Bone marrow (tissue), 2 donors: ENCODE measurements around the gene C17orf113.
A peak's percentile ranks its signal among the peaks of the same experiment; 100 is the strongest.
"Not testable (repeated sequence)": the region's sequence is repeated elsewhere in the genome, so short reads cannot be mapped to it uniquely, and the experiment has no call there.

ENCODE experiments used
- DNase-seq, 2 donors: peaks; one replicate each; lab custom pipeline; 2025; lab: John Stamatoyannopoulos, UW

The C17orf113 gene

DNA sequence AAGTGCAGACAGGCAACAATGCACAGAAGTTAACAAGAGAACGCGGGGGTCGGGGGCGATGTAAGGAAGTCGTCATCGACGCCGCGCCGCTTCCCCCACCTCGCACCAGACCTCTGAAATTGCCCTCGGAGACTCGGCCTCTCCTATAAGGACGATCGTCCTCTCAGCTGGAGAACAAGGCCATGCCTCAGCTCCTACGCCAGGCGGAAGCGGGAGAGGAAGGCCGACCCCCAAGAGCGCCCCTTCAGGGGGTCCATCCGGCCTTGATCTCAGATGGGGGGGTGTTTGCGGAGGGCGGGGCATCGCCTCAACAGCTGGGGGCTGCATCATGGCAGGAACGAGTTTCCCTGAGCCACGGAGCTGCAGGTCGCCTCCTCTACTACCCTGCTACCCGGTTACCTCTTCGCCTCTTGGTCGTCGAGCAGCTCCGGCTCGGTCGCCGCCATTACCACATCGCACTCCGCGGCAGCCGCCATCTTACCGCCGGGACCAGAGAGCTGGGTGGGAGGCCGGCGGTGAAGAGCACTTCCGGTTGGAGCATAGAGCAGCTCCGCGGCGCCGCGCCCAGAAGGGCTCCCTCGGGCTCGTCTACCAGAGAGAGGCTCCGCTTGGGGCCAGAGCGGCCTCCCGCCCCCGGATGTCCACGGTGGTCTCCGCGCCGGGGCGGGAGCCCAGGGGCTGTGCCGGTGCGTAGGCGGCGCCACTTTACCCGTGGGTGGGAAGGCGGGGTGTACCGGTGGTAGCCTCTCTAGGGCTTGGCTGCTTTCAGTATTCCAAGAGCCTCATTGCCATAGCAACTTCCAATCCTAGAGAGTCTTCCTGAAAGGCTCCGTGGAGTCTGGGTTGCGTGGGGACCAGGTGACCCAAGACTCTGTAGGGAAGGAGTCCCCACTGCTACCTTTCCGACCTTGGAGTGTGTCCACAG lies 33.2 kb downstream of the C17orf113 start, which contains the start of gene DNAJC7:
Gene DNAJC7 (minus strand): TSS at position 499 of the 925 bp plus-strand sequence. CDS start 23 bp downstream, at position 476.
- DNase-seq: peak; percentile 66 to 84

DNA sequence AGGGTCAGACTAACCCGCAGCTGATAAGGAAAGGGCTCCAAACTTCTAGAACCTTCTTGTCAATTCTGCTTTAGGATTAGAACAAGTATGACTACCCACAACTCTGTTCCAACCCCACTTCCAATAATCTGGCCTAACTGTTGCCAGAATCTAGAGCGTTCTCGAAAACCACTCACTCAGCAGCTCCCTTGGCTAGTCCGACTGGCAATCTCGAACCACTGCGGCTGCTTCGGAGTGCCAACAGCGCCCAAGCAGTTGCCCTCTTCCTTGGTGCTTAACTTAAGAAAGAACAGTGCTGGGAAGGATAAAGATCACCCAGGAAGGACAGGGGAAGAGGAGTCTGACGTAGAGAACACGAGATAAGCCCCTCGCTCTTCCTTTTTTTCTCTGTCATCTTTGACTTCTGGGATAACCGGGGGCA lies 34.0 kb downstream of the C17orf113 start:
- DNase-seq: no peak

DNA sequence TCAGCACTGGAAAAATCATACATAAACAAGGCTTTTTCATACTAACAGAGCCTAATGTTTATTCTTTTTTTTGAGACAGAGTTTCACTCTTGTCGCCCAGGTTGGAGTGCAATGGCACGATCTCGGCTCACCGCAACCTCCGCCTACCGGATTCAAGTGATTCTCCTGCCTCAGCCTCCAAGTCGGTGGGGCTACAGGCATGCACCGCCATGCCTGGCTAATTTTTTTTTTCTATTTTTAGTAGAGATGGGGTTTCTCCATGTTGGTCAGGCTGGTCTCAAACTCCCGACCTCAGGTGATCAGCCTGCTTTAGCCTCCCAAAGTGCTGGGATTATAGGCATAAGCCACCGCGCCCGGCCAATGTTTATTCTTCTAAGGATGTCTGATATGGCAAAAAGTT lies 36.7 kb downstream of the C17orf113 start:
- DNase-seq: not testable (repeated sequence)

DNA sequence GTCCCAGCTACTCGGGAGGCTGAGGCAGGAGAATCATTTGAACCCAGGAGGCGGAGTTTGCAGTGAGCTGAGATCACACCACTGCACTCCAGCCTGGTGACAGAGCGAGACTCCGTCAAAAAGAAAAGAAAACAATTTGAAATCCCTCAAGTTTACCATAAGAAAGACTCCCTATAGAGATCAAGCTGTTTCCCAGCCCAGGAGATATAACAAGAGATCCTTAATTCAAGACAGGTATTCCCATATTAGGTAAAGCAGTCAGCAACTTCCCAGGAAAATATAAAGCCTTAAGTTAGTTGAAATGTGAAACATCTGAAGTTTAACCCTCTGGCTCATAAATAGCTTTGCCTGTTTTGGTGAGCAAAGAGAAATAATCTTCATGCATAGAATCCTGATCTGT lies 38.0 kb downstream of the C17orf113 start:
- not testable (repeated sequence) for DNase-seq

DNA sequence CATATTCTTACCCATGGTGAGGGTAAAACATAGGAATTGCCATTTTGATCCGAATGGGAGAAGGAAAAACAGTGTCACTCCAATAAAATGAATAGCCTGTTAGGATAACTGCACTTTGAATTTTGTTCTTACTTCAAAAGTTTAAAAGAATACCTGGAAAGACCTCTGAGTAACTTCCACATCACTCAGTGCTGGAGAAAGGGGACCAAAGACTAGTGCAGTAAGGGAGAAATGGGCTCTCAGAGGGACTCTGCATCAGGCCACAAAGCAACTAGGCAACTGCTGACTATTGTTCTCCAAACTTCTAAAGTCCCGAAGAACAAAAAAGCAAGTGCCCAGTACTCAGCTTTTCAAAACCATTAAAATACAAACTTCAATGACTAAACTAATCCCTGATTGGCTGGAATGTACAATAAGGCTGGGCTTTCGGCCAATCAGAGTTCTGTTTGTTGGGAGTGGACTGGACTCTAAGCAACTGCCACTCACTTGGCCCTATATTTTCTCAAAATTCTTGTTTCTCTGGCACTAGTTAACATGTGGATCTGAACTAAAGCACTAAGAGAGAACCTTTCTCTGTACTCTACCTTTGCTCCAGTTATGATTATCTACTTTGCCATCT lies 39.4 kb downstream of the C17orf113 start:
- no peak for DNase-seq

DNA sequence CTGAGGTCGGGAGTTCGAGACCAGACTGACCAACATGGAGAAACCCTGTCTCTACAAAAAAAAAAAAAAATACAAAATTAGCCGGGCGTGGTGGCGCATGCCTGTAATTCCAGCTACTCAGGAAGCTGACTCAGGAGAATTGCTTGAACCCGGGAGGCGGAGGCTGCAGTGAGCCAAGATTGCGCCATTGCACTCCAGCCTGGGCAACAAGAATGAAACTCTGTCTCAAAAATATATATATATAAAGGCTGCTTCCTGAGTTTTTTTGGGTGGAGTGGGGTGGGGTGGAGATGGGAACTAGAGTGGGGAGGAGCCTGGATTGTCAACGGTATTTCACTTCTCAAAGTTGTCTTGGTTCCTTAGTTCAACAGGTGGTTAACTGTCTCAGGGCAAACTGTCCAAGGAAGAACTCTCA lies 40.1 kb downstream of the C17orf113 start:
- peak in 1 of 2 donors; percentile 54 for DNase-seq

DNA sequence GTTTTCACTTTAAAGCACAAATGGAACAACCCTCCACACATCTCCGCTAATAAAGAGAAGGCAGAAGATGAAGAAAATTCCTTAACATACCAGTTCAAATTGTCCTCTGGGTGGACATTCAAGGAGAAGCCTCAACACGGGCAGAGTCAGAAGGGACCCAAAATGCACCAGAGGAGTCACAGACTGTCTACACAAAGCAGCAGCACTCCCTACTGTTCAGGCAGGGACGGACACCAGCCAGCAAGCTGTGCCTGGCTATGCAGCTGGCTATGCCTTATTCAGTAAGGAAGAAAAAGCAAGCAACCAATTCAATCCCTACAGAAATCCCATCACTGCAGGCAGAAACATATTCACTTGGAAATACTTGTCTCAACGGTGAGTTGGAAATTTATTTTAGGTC lies 41.2 kb downstream of the C17orf113 start:
- DNase-seq: no peak

DNA sequence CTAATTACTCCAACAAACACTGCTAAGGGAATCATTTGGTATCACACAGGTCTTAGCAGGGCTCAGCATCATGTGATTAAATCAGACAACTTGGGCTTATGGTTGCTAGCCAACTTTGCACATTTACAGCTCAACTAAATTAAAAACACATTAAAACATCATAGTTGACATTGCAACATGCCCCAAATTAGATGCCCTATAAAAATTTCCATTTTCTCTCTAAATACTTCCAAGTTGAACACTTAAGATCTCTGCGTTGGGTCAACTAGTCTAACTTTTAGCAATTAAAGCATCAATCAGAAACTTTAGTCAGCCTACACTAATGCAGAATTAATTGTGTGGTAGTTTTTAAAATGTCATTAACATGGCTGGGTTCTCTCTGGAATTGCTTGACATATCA lies 45.2 kb downstream of the C17orf113 start:
- DNase-seq: no peak

DNA sequence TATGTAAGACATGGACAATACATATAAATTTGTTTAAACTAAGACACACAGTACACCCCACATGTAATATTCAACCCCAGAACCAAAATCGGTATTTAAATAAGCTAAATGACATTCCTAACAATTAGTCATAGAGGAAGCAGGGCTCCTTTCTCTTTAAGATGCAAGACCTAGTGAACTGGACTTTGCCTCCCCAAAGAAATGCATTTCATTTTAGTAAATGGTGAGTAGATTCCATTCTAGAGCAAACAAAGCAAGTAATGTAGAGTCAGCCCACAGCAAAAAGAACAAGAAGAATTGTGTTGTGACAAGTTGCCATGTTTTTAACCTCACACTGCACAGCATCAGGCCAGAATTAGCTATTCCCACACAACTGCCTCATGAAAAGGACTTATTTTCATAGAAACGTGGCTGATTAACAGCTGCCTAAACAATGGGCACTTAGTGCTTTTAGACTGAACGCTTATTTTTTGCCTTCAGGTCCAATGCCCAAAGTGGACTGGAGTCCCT lies 47.6 kb downstream of the C17orf113 start:
- no peak for DNase-seq

DNA sequence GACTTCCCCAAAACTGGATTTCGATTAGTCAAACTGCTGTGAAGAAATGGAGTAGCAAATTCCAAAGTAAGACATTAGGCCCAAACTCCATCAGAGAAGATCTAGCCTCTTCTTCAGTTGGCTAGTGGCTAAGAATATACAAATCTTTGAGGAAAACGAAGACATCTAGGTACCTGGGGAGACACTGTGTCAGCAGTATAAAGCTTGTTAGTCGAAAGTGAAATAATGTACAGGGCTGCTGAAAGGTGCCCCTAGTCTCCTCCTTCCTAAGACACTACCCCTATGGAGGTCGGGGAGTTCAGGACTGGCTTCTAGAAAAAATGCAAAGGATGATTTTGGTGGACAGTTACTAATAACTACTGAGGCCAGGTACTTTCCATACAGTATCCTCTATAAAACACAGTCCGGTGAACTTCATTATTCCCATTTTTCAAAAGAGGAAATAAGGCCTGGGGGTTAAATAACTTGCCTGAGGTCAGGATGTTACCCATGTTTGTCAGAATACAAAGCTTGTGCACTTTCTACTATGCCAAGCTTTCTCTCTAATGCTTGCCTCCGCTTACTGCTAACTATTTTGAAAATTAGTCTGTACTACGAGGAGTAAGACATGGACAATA lies 48.1 kb downstream of the C17orf113 start:
- no peak for DNase-seq

DNA sequence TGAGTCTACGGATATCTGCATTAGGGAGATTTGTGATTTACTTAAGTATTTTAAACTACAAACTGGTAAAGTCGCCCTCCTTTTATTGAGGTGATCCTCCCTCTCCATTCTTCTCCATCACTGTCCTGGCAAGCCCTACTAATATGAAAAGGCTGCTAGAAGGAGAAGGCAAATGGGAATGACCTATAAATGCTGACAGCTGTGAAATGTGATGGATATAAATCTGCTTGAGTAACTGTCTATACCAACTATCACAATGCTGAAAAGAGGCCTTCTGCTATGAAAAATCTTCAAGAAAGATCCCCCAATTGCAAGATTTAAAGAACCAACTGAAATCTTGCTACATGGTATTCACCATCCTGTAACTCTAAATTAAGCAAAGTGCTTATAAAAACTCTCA lies 48.7 kb downstream of the C17orf113 start:
- no peak for DNase-seq

DNA sequence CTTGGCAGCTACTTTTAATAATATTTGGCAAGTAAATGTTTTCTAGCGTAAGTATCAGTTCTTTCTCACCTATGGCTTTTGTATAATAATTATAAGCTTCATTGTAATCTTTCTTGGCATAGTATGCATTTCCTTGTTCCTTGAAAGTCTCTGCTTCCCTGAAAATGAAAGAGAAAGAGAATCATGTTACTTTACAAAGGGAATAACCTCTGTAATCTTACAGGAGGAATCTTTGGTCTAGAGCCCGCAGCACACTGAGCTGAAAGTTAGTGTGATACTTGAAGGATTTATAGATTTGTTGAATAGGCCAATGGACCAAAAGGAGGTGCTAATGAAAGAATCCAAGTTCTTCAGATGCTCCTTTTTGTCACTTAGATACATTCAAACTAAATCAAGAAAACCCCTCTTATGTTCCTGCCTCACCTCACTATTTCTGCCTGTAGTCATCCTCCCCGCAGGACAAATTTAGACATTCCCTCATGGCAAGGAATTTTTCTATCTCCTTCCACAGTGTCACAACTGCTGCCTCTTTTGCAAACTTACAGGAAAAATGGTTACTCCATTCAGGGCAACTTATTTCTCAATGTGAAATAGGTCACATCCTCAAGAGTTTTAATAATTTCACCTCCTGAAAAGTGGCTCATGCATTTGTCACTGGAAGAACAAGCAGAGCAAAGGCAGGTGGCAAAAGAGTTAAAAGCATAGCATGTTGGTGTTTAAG lies 49.8 kb downstream of the C17orf113 start:
- DNase-seq: no peak

DNA sequence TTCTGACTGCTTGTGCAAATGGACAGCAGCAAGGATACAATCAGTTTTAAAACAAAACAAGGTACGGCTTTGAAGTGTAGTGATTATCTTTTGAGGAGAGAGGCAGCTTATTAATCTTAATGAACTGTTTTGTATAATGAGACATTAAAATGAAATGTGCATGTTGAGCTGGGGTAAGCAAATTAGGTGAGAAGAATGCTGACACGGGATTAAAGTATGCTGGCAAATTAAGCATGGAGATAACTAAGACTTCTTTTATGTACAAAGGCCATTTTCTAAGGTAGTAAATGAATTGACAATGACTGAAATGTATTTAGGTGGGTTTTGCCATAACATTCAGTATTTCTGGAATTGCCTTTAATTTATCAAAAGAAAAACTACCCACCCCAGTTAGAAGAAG lies 51.9 kb downstream of the C17orf113 start:
- no peak for DNase-seq

DNA sequence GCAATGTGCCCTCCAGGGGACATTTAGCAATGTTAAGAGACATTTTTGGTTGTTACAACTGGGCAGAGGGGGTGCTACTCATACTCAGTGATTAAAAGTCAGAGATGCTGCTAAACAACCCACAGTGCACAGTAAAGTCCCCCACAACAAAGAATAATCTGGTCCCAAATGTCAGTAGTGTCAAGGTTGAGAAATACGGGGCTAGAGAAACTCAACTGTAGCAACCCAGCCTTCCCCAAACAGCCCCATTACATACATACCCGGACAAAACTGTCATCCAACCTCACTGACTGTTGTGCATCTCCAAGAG lies 53.6 kb downstream of the C17orf113 start:
- no peak for DNase-seq

DNA sequence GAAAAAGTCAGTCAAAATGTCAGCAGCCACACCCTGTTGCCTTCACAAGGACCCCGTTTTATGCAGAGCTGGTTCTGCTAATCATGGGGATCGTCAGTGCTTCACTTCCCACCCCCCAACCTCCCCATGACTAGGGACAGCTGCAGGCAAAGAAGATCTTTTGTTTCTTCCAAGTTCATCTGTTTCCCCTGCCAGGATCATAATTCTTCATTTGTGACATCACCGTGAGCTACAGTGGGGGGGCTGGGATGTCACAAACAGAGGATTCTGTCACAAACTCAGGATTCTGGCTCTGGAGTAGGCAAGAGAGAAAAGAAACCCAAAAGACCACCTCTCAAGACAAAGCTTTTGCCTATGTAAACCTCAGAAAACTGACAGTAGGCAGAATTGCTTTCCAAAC lies 57.8 kb downstream of the C17orf113 start:
- no peak for DNase-seq

DNA sequence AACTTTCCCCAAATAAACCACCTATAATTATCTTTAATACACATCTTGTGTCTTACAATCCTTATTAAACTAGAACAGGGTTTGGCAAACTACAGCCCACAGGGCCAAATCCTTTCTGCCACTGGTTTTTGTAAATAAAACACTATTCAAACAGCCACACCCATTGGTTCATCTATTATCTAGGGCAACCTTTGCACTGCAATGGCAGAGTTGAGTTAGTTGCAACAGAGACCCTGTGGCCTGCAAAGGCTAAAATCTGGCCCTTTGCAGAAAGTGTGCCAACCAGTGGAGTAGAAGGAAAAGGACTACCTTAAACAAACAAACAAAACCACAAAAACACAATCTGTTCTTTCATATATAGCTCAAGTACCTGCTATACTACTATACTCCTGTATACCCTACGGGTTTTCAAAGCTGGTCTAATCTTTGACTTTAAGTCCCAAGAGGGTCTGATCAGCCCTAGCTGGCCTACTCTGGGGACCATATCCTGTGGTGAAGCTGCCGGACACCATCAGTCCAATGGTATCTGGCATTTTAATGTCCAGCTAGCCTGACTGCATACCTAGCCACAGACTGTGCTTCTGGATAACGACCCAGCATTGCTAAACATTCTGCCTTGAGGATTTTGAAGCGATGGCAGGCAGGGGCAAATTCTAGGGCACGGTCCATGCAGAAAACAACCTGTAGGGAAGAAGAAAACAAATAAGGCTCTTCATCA lies 60.5 kb downstream of the C17orf113 start:
- DNase-seq: no peak

DNA sequence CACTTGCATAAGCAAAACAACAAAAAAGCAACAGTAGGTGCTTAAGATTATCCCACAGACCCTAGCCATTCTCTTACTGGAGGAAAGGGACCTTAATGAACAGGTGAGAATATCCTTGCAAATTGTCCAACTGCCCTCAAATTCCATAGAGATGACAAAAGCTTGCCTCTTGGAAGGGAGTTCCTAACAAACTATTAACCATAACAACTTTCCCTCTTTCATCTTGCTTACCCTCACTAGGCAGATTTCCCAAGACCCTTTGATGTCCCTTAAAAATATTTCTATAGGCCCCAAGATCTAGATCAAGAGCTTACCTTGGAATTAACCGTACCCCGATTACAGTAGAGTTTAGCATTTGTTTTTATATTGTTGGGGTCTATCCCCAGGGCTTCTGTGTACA lies 62.0 kb downstream of the C17orf113 start:
- no peak for DNase-seq
